Measurements from ENCODE around the gene PACSIN1. TPM values are rescaled to one million over a fixed set of nuclear protein-coding genes. Genes with fewer than 3 reads are reported as not detected.

PACSIN1 gene
- total and polyA plus RNA-seq, 2 experiments from 2014 or later, result 0.05 to 0.37 TPM

DNA sequence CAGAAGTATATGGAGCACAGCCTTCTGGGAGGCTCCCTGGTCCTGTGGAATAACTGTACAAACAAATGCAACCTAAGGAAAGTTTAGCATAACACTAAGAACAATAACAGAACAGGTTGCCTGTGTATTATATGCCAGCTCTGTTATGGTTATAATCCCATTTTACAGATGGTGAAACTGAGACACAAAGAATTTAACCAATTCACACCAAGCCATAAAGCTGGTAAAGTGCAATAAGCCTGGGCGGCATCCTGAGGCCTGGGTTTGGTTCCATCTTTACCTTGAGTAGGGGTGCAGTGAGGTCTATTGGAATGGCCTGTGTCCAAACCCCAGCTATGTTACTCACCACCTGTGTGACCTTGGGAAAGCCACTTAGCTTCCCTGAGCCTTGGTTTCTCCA lies 14.7 kb upstream of the PACSIN1 start:
- Histone ChIP-seq H2AFZ (no peak overlapping the region), H3K4me1 (ENCODE audit: insufficient read depth) (no peaks in the 10 kb centered on the region), H3K27me3 (no peaks in the 10 kb centered on the region), H3K79me2 (no peaks in the 10 kb centered on the region), H3K27ac (no peak overlapping the region), H3K4me2 (no peak overlapping the region), H3K36me3 (replicated peaks; ENCODE audit: insufficient read depth, low read depth) (no peaks in the 10 kb centered on the region), H3K9me2 (replicated peaks; ENCODE audit: insufficient read depth) (no peaks in the 10 kb centered on the region), H3K4me3 (no peak overlapping the region), H3K9me3 (ENCODE audit: low read depth) (no peaks in the 10 kb centered on the region), H4K20me1 (ENCODE audit: insufficient read depth, poor library complexity, severe bottlenecking) (no peaks in the 10 kb centered on the region)
- no peak for DNase-seq (ENCODE audit: low spot score)
- 100% methylated on average over 1 of the region's 1 CpG for WGBS (ENCODE audit: low lambda C conversion rate, missing lambda C conversion rate)
- TF ChIP-seq, protein P1, sequence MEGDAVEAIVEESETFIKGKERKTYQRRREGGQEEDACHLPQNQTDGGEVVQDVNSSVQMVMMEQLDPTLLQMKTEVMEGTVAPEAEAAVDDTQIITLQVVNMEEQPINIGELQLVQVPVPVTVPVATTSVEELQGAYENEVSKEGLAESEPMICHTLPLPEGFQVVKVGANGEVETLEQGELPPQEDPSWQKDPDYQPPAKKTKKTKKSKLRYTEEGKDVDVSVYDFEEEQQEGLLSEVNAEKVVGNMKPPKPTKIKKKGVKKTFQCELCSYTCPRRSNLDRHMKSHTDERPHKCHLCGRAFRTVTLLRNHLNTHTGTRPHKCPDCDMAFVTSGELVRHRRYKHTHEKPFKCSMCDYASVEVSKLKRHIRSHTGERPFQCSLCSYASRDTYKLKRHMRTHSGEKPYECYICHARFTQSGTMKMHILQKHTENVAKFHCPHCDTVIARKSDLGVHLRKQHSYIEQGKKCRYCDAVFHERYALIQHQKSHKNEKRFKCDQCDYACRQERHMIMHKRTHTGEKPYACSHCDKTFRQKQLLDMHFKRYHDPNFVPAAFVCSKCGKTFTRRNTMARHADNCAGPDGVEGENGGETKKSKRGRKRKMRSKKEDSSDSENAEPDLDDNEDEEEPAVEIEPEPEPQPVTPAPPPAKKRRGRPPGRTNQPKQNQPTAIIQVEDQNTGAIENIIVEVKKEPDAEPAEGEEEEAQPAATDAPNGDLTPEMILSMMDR (IDR thresholded peaks at IDR 0.05; ENCODE audit: poor library complexity), result no peak
- no peak for TF ChIP-seq EZH2 (IDR thresholded peaks at IDR 0.05; ENCODE audit: borderline replicate concordance)
- TF ChIP-seq EZH2phosphoT487 (IDR thresholded peaks at IDR 0.05; ENCODE audit: low read depth, severe bottlenecking, unreplicated experiment), result no peak

DNA sequence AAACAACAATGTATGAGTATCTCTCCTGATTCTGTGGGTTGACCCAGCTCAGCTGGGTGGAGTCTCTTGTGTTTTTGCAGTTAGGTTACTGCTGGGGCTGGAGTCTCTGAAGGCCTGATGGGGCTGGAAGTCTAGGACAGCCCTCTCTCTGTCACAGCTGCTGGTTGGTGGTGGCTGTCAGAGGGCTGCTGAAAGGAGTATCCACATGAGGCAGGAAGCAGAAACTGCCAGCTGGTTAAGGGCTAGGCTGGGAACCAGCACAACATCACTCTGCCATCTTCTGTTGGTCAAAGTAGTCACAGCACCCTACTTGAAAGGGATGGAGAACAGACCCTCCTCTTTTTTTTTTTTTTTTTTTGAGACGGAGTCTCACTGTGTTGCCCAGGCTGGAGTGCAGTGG lies 10.0 kb upstream of the PACSIN1 start:
- WGBS (ENCODE audit: low lambda C conversion rate, missing lambda C conversion rate), result no CpG with 5 or more reads among the region's 1 CpG
- no peak overlapping the region for H3K4me3 ChIP-seq
- no peaks in the 10 kb centered on the region for H3K4me1 ChIP-seq (ENCODE audit: insufficient read depth)
- H3K27ac ChIP-seq, result no peak overlapping the region
- no peaks in the 10 kb centered on the region for H3K36me3 ChIP-seq (replicated peaks; ENCODE audit: insufficient read depth, low read depth)
- TF ChIP-seq, protein P1 (IDR thresholded peaks at IDR 0.05; ENCODE audit: poor library complexity), result no peak
- TF ChIP-seq EZH2phosphoT487 (IDR thresholded peaks at IDR 0.05; ENCODE audit: low read depth, severe bottlenecking, unreplicated experiment) (no peak), EZH2 (IDR thresholded peaks at IDR 0.05; ENCODE audit: borderline replicate concordance) (no peak)
- no peaks in the 10 kb centered on the region for H3K27me3 ChIP-seq
- H3K4me2 ChIP-seq, result no peak overlapping the region
- H2AFZ ChIP-seq, result no peak overlapping the region
- H3K9me2 ChIP-seq (replicated peaks; ENCODE audit: insufficient read depth), result no peaks in the 10 kb centered on the region
- H3K9me3 ChIP-seq (ENCODE audit: low read depth), result no peaks in the 10 kb centered on the region
- no peaks in the 10 kb centered on the region for H3K79me2 ChIP-seq
- no peak for DNase-seq (ENCODE audit: low spot score)
- H4K20me1 ChIP-seq (ENCODE audit: insufficient read depth, poor library complexity, severe bottlenecking), result no peaks in the 10 kb centered on the region

DNA sequence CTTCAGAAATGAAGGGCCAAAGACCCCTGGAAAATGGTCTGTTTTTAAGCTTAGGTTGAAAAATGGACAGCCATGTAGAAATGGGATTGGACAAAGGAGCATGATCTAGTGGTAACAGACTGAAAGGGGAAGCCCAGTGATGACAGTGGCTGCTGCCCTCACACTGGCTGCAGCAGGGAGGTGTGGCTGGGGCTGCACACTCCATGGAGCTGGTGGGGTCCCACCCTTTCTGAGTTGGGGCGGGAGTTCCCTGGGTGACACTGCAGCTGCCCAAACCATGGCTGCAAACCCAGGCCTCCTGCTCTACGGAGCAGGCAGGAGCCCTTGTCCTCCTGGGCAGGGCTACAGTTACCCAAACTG lies 8.5 kb upstream of the PACSIN1 start:
- WGBS (ENCODE audit: low lambda C conversion rate, missing lambda C conversion rate), result 79% methylated on average over 2 of the region's 2 CpGs

More for the DNA sequence above, 8.5 kb upstream of the PACSIN1 start:
- H3K9me2 ChIP-seq (replicated peaks; ENCODE audit: insufficient read depth), result no peaks in the 10 kb centered on the region
- H3K9me3 ChIP-seq (ENCODE audit: low read depth), result no peaks in the 10 kb centered on the region
- H2AFZ ChIP-seq, result no peak overlapping the region
- H3K4me1 ChIP-seq (ENCODE audit: insufficient read depth), result no peaks in the 10 kb centered on the region
- no peak overlapping the region for H3K4me3 ChIP-seq
- DNase-seq (ENCODE audit: low spot score), result no peak
- no peak overlapping the region for H3K27ac ChIP-seq
- no peak overlapping the region for H3K4me2 ChIP-seq
- H3K27me3 ChIP-seq, result no peaks in the 10 kb centered on the region
- no peaks in the 10 kb centered on the region for H3K36me3 ChIP-seq (replicated peaks; ENCODE audit: insufficient read depth, low read depth)
- no peaks in the 10 kb centered on the region for H3K79me2 ChIP-seq
- H4K20me1 ChIP-seq (ENCODE audit: insufficient read depth, poor library complexity, severe bottlenecking), result no peaks in the 10 kb centered on the region
- TF ChIP-seq EZH2phosphoT487 (IDR thresholded peaks at IDR 0.05; ENCODE audit: low read depth, severe bottlenecking, unreplicated experiment) (no peak), EZH2 (IDR thresholded peaks at IDR 0.05; ENCODE audit: borderline replicate concordance) (no peak)
- TF ChIP-seq, protein P1 (IDR thresholded peaks at IDR 0.05; ENCODE audit: poor library complexity), result no peak

Measured in hepatocyte (in vitro differentiated cells).